ENCODE measurements around the gene TMEM89. TPM values are rescaled to one million over a fixed set of nuclear protein-coding genes. Genes with fewer than 3 reads are reported as not detected.

Gene TMEM89, protein sequence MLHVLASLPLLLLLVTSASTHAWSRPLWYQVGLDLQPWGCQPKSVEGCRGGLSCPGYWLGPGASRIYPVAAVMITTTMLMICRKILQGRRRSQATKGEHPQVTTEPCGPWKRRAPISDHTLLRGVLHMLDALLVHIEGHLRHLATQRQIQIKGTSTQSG
- total RNA-seq: not detected in 2 replicates

DNA sequence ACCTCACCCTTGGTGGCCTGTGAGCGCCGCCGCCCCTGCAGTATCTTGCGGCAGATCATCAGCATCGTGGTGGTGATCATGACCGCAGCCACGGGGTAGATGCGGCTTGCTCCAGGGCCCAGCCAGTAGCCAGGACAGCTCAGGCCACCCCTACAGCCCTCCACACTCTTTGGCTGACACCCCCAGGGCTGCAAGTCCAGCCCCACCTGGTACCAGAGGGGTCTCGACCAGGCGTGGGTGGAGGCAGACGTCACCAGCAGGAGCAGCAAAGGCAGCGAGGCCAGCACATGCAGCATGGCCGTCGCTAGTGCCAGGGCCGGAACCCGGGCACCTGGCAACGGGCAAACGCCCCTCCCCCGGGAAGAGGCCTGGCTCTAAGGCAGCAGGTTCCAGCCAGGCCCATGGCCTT is at the start of gene TMEM89:
TMEM89 (minus strand) TSS at position 309 of the 409 bp plus-strand sequence; CDS start at position 296, 13 bp downstream.

DNA sequence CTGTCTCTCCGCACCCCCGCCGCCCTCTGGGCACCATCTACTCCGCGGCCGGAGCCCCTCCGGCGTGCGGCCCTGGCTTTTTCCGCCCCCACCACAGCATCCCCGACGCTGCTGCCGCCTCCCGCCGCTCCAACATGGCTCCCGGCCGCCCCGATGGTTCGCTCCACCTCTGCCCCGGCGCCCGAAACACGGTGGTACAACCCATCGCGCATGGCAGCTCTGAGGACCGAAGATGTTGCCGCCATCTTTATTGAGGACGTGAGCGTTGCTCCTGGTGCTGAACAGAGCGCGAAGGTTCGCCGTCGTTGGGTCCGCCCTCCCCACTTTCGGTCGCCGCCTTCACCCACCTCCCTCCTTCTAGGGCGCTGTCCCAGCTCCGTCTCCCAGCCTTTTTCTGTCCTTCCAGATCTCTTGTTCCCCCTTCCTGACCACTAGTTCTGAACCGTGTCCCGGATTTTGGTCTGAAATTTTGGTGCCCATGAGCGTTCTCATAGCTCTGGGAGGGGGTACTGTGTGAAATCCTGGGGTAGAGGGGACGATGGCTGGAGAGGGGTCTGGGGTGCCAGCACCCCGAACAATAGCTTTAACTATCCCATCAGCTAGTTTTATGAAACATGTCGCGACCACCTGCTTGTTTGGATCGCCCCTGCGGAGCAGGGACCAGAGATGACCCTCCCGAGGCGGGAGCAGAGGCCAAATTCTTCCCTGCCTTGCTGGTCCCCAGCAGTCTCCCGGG is 41.4 kb upstream of the TMEM89 start, which contains the start of gene CELSR3:
CELSR3 (minus strand) TSS at position 134 of the 736 bp plus-strand sequence. CDS start 252 bp downstream, outside the sequence.

DNA sequence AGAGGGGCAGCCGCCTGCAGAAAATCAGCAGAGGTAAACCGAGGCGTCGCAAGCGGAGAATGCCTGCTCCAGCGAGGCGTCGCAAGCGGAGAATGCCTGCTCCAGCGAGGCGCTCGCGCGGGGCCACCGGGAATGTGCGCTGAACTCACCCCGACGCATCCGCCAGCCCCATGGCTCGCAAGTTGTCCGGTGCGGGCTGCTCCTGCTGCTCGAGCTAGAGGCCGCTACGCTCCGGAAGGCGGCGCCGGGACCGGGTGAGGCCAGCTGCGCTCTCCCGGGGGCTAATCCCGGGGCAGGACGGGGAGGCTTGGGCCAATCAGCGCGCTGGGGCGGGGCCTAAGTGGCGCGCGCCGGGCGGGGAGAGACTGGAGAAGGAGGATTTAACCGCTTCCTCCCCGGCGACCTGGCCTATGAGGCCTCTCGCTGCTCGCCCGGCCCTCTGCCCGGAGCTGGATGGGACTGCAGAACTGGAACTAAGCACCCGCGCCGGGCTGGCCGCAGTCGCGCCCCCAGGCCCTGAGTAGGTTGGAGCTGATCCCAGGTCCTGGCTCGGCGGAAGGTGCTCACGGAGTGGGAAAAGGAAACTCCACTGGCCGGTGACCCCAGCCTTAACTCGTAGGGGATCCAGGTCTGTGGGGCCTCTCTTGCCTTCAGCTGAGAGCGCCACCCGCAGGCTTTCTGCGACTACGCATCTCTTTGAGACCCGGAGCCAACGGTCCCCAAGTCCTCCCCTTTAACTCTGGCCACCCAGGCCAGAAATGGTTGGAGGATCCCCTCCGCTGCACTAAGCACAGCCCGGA is 13.9 kb upstream of the TMEM89 start, which contains the start of gene SLC26A6:
SLC26A6 (minus strand) TSS at position 240 of the 800 bp plus-strand sequence; CDS start at position 172, 68 bp downstream.

DNA sequence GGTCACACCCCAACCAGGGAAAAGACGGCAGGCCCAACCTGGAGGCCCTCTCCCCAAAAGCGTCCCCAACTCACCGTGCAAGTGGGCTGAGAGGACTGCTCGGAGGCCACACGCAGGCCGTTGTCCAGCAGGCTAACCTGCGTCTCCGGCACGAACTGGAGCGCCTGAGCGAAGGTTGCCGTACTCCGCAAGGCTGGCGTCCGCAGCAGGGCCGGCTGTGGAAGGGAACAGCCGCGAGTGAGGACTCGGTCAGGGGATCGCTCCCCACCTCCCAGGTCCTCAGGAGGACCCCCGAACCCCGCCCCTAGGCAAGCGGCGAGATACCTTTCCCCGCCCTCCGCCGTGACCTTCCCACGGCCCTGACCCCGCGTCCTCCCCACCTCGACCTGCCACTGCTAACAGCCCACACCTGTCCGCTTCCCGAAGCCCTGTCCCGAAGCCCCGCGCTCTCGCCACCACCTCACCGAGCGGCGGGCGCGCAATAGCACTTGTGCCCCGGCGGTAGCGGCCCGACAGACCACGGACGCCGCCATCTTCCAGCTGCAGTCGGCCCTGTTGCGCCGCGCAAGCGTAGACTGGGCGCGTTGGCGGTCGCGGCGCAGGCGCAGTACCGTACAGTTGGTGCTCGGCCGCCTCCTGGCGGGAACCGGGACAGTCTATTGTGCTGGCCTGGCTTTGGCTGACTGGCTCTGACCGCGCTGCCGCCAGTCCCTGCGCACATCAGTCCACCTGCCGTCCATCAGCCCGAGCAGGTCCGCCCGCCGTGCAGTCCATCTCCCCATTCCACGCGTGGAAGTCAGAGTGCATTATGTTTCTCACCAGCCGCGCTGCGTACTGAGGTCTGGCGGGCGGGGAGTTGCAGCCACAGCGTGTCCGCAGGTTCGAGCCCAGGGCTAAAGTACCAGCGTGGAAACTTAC is 12.2 kb downstream of the TMEM89 start, which contains the start of gene UQCRC1:
UQCRC1 (minus strand) TSS at position 559 of the 918 bp plus-strand sequence; CDS start at position 533, 26 bp downstream.

GRCh38 chr3:48595075-48595525 is 26.5 kb downstream of the TMEM89 start, which contains the start of gene COL7A1:
TSS of gene COL7A1 (minus strand) at chr3:48595329. CDS start at chr3:48595159, 170 bp downstream.

Other genes starting within 250 kb of the TMEM89 start
- not detected in 2 replicates for gene FBXW12, start 249.6 kb downstream of the TMEM89 start, total RNA-seq
- gene PLXNB1, start 191.7 kb downstream of the TMEM89 start, total RNA-seq: 25.5 and 26.7 TPM in 2 replicates
- 11.2 and 13.1 TPM in 2 replicates for gene CCDC51, start 181.7 kb downstream of the TMEM89 start, total RNA-seq
- 317 and 433 TPM in 2 replicates for gene TMA7, start 181.5 kb downstream of the TMEM89 start, total RNA-seq
- 13.1 and 13.6 TPM in 2 replicates for gene ATRIP, start 175.0 kb downstream of the TMEM89 start, total RNA-seq
- 94.9 and 124 TPM in 2 replicates for gene SHISA5, start 117.6 kb downstream of the TMEM89 start, total RNA-seq
- 2.8 and 4.5 TPM in 2 replicates for gene PFKFB4, start 65.0 kb downstream of the TMEM89 start, total RNA-seq
- not detected in 2 replicates for gene UCN2, start 58.0 kb downstream of the TMEM89 start, total RNA-seq
- 0.13 and 0.14 TPM in 2 replicates for gene COL7A1, start 26.4 kb downstream of the TMEM89 start, total RNA-seq
- gene UQCRC1, start 12.1 kb downstream of the TMEM89 start, total RNA-seq: 276 and 300 TPM in 2 replicates
- 15.3 and 21.5 TPM in 2 replicates for gene SLC26A6, start 13.7 kb upstream of the TMEM89 start, total RNA-seq
- gene CELSR3, start 41.1 kb upstream of the TMEM89 start, total RNA-seq: 0.27 and 0.29 TPM in 2 replicates
- gene NCKIPSD, start 64.1 kb upstream of the TMEM89 start, total RNA-seq: 10.9 and 11.0 TPM in 2 replicates
- gene IP6K2, start 95.5 kb upstream of the TMEM89 start, total RNA-seq: 47.9 and 57.8 TPM in 2 replicates
- gene PRKAR2A, start 226.1 kb upstream of the TMEM89 start, total RNA-seq: 89.0 and 89.9 TPM in 2 replicates

All from thoracic aorta endothelial cell (primary cell).